Endothelial cell of umbilical vein (primary cell): Measurements from ENCODE around the gene RABL2A. TPM values are rescaled to one million over a fixed set of nuclear protein-coding genes. Genes with fewer than 3 reads are reported as not detected.
"Not testable (repeated sequence)": the region's sequence is repeated elsewhere in the genome, so short reads cannot be mapped to it uniquely, and the experiment has no call there.

ENCODE experiments used
- BruUV-seq: library from RNA; stranded (reverse); fragments of 400-500 nt; replicated peaks from 2 replicates; lab custom pipeline; 2021; lab: Mats Ljungman, UMichigan
- CTCF ChIA-PET: fragments of 300-600, 350-600 bp; sonication (Branson Sonifier 250); formaldehyde crosslinking; loops from one replicate; lab custom pipeline; 2021; ENCODE audit warnings: antibody characterized with exemption, inconsistent platforms; lab: Charles Lee
- POLR2A ChIA-PET: fragments of 300-600, 350-600 bp; sonication (Branson Sonifier 250); formaldehyde crosslinking; loops from one replicate; lab custom pipeline; 2021; ENCODE audit warnings: antibody characterized with exemption, inconsistent platforms; lab: Charles Lee
- DNase-seq: peaks from one replicate; pipeline ENCODE4 v3.0.0-alpha.2; 2011; ENCODE audit warnings: low read depth, low spot score
- FAIRE-seq: peaks from 2 replicates; lab custom pipeline; 2011; peaks lifted over from hg19 to GRCh38; lab: Jason Lieb, UNC
- H2AFZ ChIP-seq: 2 replicates; pipeline ENCODE4 v1.6.0; 2012; ENCODE audit warnings: low read depth, low read length, control low read depth, inconsistent platforms
- H3K27ac ChIP-seq: 2 replicates; pipeline ENCODE4 v1.5.1; 2011; ENCODE audit warnings: low read depth, mild to moderate bottlenecking, control low read depth, low read length, moderate library complexity; ENCODE audit not compliant: insufficient read depth
- H3K27me3 ChIP-seq, 2 experiments: 2 replicates each; pipeline versions ENCODE4 v1.6.0 to v1.6.1; 2011; ENCODE audit warnings: low read length in 2 of 2, mixed read lengths in 1 of 2; ENCODE audit not compliant: control insufficient read depth in 2 of 2, insufficient read depth in 2 of 2
- H3K36me3 ChIP-seq, 2 experiments: 2 replicates in 1 of 2; 3 replicates in 1 of 2; pipeline ENCODE4 v1.5.1; 2011; ENCODE audit warnings: low read length in 2 of 2, mild to moderate bottlenecking in 1 of 2, moderate library complexity in 1 of 2; ENCODE audit not compliant: control insufficient read depth in 2 of 2, insufficient read depth in 2 of 2; ENCODE audit errors: extremely low read depth in 1 of 2
- H3K4me1 ChIP-seq: 3 replicates; pipeline ENCODE4 v1.5.1; 2011; ENCODE audit warnings: mild to moderate bottlenecking, low read length; ENCODE audit not compliant: control insufficient read depth, insufficient read depth; ENCODE audit errors: extremely low read depth
- H3K4me2 ChIP-seq: 2 replicates; pipeline ENCODE4 v1.6.1; 2011; ENCODE audit warnings: low read length, control low read depth, mixed read lengths; ENCODE audit not compliant: insufficient read depth
- H3K4me3 ChIP-seq, 3 experiments: fragments of 200-600 bp in 1 of 3; sonication (generic), shearing (Covaris generic) in 1 of 3; replicated peaks in 1 of 3; 2 replicates each; pipeline ENCODE4 v1.5.1; 2011 to 2016; ENCODE audit warnings: control low read depth in 3 of 3, low read length in 3 of 3, mild to moderate bottlenecking in 2 of 3, inconsistent platforms in 1 of 3, low read depth in 1 of 3, moderate library complexity in 1 of 3; ENCODE audit not compliant: insufficient read depth in 1 of 3
- H3K79me2 ChIP-seq: 2 replicates; pipeline ENCODE4 v1.6.0; 2012; ENCODE audit warnings: low read length, inconsistent platforms; ENCODE audit not compliant: control insufficient read depth, insufficient read depth
- H3K9ac ChIP-seq: replicated peaks from 2 replicates; pipeline ENCODE3; 2011; ENCODE audit warnings: low read length, control low read depth; ENCODE audit not compliant: insufficient read depth; ENCODE audit errors: extremely low read depth
- H3K9me1 ChIP-seq: replicated peaks from 3 replicates; pipeline ENCODE4 v1.6.0; 2011; ENCODE audit warnings: mild to moderate bottlenecking, low read length; ENCODE audit not compliant: control insufficient read depth, insufficient read depth; ENCODE audit errors: extremely low read depth
- H3K9me3 ChIP-seq: replicated peaks from 2 replicates; pipeline ENCODE4 v1.5.1; 2012; ENCODE audit warnings: low read length, inconsistent platforms; ENCODE audit not compliant: control insufficient read depth, insufficient read depth
- H4K20me1 ChIP-seq: replicated peaks from 2 replicates; pipeline ENCODE3; 2011; ENCODE audit warnings: mild to moderate bottlenecking, low read length; ENCODE audit not compliant: control insufficient read depth, insufficient read depth; ENCODE audit errors: extremely low read depth
- CTCF ChIP-seq, 2 donors: IDR thresholded peaks; 1 replicate in 1 of 2; 2 replicates in 1 of 2; pipeline ENCODE4 v1.5.1; 2011; ENCODE audit warnings: low read length in 2 of 2, mild to moderate bottlenecking in 2 of 2, moderate library complexity in 2 of 2, control low read depth in 1 of 2, inconsistent platforms in 1 of 2, low read depth in 1 of 2; ENCODE audit not compliant: insufficient read depth in 1 of 2; ENCODE audit errors: extremely low read depth in 1 of 2
- EZH2 ChIP-seq: IDR thresholded peaks from 2 replicates; pipeline ENCODE4 v1.6.1; 2012; ENCODE audit warnings: borderline replicate concordance, low read depth, mild to moderate bottlenecking, moderate library complexity, low read length, inconsistent platforms; ENCODE audit not compliant: severe bottlenecking
- FOS ChIP-seq: IDR thresholded peaks from 2 replicates; pipeline ENCODE4 v1.6.1; 2011; ENCODE audit warnings: mild to moderate bottlenecking, low read length, moderate library complexity, borderline replicate concordance; ENCODE audit not compliant: insufficient read depth
- GATA2 ChIP-seq: IDR thresholded peaks from 2 replicates; pipeline ENCODE4 v1.7.0; 2011; ENCODE audit warnings: low read depth, mild to moderate bottlenecking, moderate library complexity, mixed read lengths, low read length; ENCODE audit not compliant: insufficient read length, insufficient read depth
- JUN ChIP-seq: IDR thresholded peaks from 2 replicates; pipeline ENCODE4 v1.6.1; 2011; ENCODE audit warnings: borderline replicate concordance, low read depth; ENCODE audit not compliant: insufficient read length, insufficient read depth
- MYC ChIP-seq: IDR thresholded peaks from one replicate; pipeline ENCODE4 v1.6.1; 2011; ENCODE audit warnings: mild to moderate bottlenecking, low read depth, low read length
- POLR2A ChIP-seq: IDR thresholded peaks from 2 replicates; pipeline ENCODE4 v1.6.1; 2012; ENCODE audit warnings: low read depth, mild to moderate bottlenecking, control low read depth, low read length
- POLR2AphosphoS5 ChIP-seq: IDR thresholded peaks from 2 replicates; pipeline ENCODE4 v1.6.1; 2012; ENCODE audit warnings: low read depth, mild to moderate bottlenecking, control low read depth, low read length, moderate library complexity; ENCODE audit not compliant: insufficient read depth
- dilution Hi-C: fragments of 300-500 bp; cut with MboI; formaldehyde crosslinking; loops from one replicate; pipeline ENCODE4 v1.15.0; 2019; ENCODE audit warnings: low sequenced_read_pairs; ENCODE audit not compliant: extremely low pct_ligation_motif_present
- intact Hi-C: fragments of 100-400 bp; cut with micrococcal nuclease; formaldehyde crosslinking; loops from one replicate; pipeline ENCODE4 v1.10.0; 2022
- polyA plus RNA-seq, 4 experiments: library from polyadenylated mRNA; depleted of rRNA in 3 of 4; stranded (reverse) in 3 of 4; unstranded in 1 of 4; fragments of >200 nt; gene quantifications; 2 replicates each; pipeline versions ENCODE4 v1.2.1 to v1.2.3, GENCODE V29; 2011 to 2012; ENCODE audit warnings: missing spikeins in 1 of 4
- total RNA-seq: library from RNA; stranded (reverse); gene quantifications from 2 replicates; pipeline ENCODE4 v1.2.3, GENCODE V29; 2021
- TF ChIP-seq, protein P1 (sequence below): IDR thresholded peaks from 2 replicates; pipeline ENCODE4 v1.6.1; 2011; ENCODE audit not compliant: insufficient read depth, insufficient read length

Gene RABL2A
- total and polyA plus RNA-seq, 2 donors (not counting 3 experiments of a cell fraction or from before 2014, with no cell fraction given): 9.4 to 10.8 TPM

- H3K36me3 ChIP-seq, H3K9ac ChIP-seq, H2AFZ ChIP-seq, H3K27me3 ChIP-seq, H3K4me1 ChIP-seq, H3K79me2 ChIP-seq, CTCF ChIA-PET, FAIRE-seq, H3K4me3 ChIP-seq, H4K20me1 ChIP-seq, H3K9me1 ChIP-seq, dilution Hi-C loops, BruUV-seq, POLR2A ChIA-PET, H3K4me2 ChIP-seq, H3K9me3 ChIP-seq, H3K27ac ChIP-seq: not testable (repeated sequence)
- intact Hi-C loops: loop anchor here (5.0 kb wide), 1 partner anchor 155 kb away; the partner anchor contains the start of gene SLC35F5
- peak; percentile 40 for DNase-seq
- peak in 1 of 2 donors; percentile 9 for TF ChIP-seq CTCF (IDR thresholded peaks at IDR 0.05; ENCODE audit: extremely low read depth in 1 of 2, insufficient read depth in 1 of 2, low read depth in 1 of 2, low read length in 2 of 2)
These were observed 24.9 kb upstream of the RABL2A start for GRCh38 chr2:113602040-113602769.

- DNase-seq (no peak), FAIRE-seq (no peak)
- BruUV-seq: no TSS peak
- Histone ChIP-seq H3K36me3 (no peaks in the 10 kb centered on the region), H3K4me2 (no peak overlapping the region), H4K20me1 (no peaks in the 10 kb centered on the region), H3K27me3 (peaks cover 0 to 2% of the 10 kb centered on the region in 2 experiments), H3K4me3 (peak overlapping the region; percentile 35 to 54 (median 38)), H3K79me2 (no peaks in the 10 kb centered on the region), H3K9me3 (no peaks in the 10 kb centered on the region), H3K4me1 (no peaks in the 10 kb centered on the region), H3K27ac (no peak overlapping the region), H3K9ac (no peak overlapping the region), H2AFZ (peak overlapping the region; percentile 93), H3K9me1 (no peaks in the 10 kb centered on the region)
- intact Hi-C loops: loop anchor here (1.0 to 5.0 kb wide), 2 partner anchors 16 to 154 kb away; partner anchors contain the start of gene SLC35F5
- ChIA-PET CTCF (interaction anchor here (1.7 to 1.8 kb wide), 2 partner anchors 16 to 154 kb away, joined by 5 to 6 read pairs; partner anchors contain the start of gene SLC35F5), POLR2A (no interaction called here)
- dilution Hi-C loops: no loop called here
- TF ChIP-seq MYC (no peak), POLR2AphosphoS5 (no peak), POLR2A (no peak), FOS (no peak), JUN (no peak), CTCF (IDR thresholded peaks at IDR 0.05; ENCODE audit: extremely low read depth in 1 of 2, insufficient read depth in 1 of 2, low read depth in 1 of 2, low read length in 2 of 2) (no peak), EZH2 (no peak), GATA2 (no peak)
- TF ChIP-seq, protein P1, sequence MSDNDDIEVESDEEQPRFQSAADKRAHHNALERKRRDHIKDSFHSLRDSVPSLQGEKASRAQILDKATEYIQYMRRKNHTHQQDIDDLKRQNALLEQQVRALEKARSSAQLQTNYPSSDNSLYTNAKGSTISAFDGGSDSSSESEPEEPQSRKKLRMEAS: no peak
These were observed 24.1 kb upstream of the RABL2A start for GRCh38 chr2:113602869-113603466.
